ENCODE data around the gene HDAC4. TPM values are rescaled to one million over a fixed set of nuclear protein-coding genes. Genes with fewer than 3 reads are reported as not detected.
A peak's percentile ranks its signal among the peaks of the same experiment; 100 is the strongest.

Gene HDAC4
- total RNA-seq, 1 experiment from 2014 or later = 32.0 TPM

DNA sequence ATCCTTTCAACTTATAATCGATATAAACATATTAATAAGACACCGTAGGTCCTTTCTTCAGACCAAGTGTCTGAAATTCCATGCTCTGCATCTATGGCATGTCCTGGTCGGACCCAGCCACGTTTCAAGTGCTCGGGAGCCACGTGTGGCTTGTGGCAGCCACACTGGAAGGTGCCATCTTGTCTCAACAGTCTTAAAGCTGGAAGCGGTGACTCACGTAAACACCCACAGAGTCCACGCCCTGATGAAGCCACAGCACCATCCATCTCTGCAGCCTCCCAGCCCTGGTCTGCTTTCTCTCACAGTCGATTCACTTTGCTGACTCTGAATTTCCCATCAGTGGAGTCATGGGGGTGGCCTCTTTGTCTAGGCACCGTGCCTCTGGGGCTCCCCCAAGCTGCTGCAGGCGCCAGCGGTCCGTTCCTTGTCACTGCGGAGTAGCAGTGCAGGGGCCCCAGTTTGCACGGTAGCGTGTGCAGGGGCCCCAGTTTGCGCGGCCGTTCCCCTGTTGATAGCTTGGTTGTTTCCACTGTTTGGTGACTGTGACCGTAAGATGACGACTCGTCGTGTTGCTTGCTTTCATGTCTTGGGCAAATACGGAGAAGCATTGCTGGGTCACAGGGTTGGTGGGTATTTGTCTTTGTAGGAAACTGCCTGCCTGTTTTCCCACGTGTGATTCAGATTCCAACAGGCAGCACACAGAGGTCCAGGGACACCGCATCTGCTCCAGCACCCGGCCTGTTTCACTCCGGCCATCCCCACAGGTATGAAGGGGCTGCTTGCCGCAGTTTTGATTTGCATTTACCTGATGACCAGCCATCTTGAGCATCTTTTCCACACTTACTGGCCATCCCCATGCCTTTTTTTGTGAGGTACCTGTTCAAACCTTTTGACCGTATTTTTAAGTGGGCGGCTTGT lies 240.3 kb downstream of the HDAC4 start:
- Histone ChIP-seq H3K14ac (ENCODE audit: insufficient read depth, low read length) (no peak overlapping the region), H3K18ac (ENCODE audit: insufficient read length, low read depth, low read length) (no peak overlapping the region), H3K23ac (ENCODE audit: insufficient read length, low read depth, low read length) (no peak overlapping the region), H2BK5ac (ENCODE audit: insufficient read length, low read length) (no peak overlapping the region), H2BK20ac (ENCODE audit: low read depth, low read length, poor library complexity, severe bottlenecking) (no peak overlapping the region), H3K4ac (ENCODE audit: low read depth, low read length) (no peak overlapping the region), H3K9me3 (ENCODE audit: control insufficient read depth, low read depth, low read length) (no peaks in the 10 kb centered on the region), H2BK15ac (ENCODE audit: low read depth, low read length) (no peak overlapping the region), H3T11ph (ENCODE audit: low read length) (no peak overlapping the region), H2BK12ac (ENCODE audit: insufficient read length, low read depth, low read length) (no peak overlapping the region), H4K20me1 (ENCODE audit: control insufficient read depth, insufficient read depth, insufficient read length) (peaks cover 3% of the 10 kb centered on the region), H3K27me3 (ENCODE audit: insufficient read depth, low read length) (no peaks in the 10 kb centered on the region), H3K56ac (ENCODE audit: insufficient read length, low read depth, low read length) (no peak overlapping the region), H3K9ac (ENCODE audit: extremely low read depth, insufficient read length, low read length) (no peak overlapping the region), H2AK5ac (ENCODE audit: insufficient read length, low read length) (no peak overlapping the region), H3K4me2 (ENCODE audit: insufficient read depth, insufficient read length, low read length) (no peak overlapping the region), H4K8ac (replicated peaks; ENCODE audit: insufficient read length, low read depth, low read length) (no peak overlapping the region), H2BK120ac (ENCODE audit: low read depth, low read length, poor library complexity, severe bottlenecking) (no peak overlapping the region), H4K5ac (ENCODE audit: insufficient read length, low read depth, low read length) (no peak overlapping the region), H3K23me2 (ENCODE audit: insufficient read length, low read depth, low read length, poor library complexity, severe bottlenecking) (no peaks in the 10 kb centered on the region), H3K79me2 (ENCODE audit: insufficient read depth, low read length) (no peaks in the 10 kb centered on the region), H2AFZ (ENCODE audit: low read length) (no peak overlapping the region), H3K79me1 (ENCODE audit: insufficient read depth, low read depth, low read length, poor library complexity, severe bottlenecking) (no peaks in the 10 kb centered on the region), H4K91ac (ENCODE audit: insufficient read length, low read depth, low read length) (no peak overlapping the region), H3K4me1 (ENCODE audit: insufficient read depth, low read length) (no peaks in the 10 kb centered on the region), H3K27ac (ENCODE audit: insufficient read length, low read depth, low read length) (no peak overlapping the region)
- DNase-seq = peak; percentile 17
- TF ChIP-seq, protein P1, sequence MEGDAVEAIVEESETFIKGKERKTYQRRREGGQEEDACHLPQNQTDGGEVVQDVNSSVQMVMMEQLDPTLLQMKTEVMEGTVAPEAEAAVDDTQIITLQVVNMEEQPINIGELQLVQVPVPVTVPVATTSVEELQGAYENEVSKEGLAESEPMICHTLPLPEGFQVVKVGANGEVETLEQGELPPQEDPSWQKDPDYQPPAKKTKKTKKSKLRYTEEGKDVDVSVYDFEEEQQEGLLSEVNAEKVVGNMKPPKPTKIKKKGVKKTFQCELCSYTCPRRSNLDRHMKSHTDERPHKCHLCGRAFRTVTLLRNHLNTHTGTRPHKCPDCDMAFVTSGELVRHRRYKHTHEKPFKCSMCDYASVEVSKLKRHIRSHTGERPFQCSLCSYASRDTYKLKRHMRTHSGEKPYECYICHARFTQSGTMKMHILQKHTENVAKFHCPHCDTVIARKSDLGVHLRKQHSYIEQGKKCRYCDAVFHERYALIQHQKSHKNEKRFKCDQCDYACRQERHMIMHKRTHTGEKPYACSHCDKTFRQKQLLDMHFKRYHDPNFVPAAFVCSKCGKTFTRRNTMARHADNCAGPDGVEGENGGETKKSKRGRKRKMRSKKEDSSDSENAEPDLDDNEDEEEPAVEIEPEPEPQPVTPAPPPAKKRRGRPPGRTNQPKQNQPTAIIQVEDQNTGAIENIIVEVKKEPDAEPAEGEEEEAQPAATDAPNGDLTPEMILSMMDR (conservative IDR thresholded peaks at IDR 0.05) = no peak
- Mint-ChIP-seq H3K27ac (no peak overlapping the region), H3K4me3 (no peak overlapping the region), H3K27me3 (ENCODE audit: low read depth) (no peaks in the 10 kb centered on the region), H3K4me1 (peaks cover 0 to 8% of the 10 kb centered on the region in 2 experiments; a peak in 3 of 4 replicates), H3K36me3 (ENCODE audit: insufficient read depth in 1 of 3, low read depth in 3 of 3) (peaks cover 29 to 40% (median 36%) of the 10 kb centered on the region in 3 experiments; a peak in 6 of 7 replicates), H3K9me3 (no peaks in the 10 kb centered on the region; a peak in 1 of 5 replicates)
- 100% methylated on average over 1 of the region's 32 CpGs for WGBS (ENCODE audit: extremely low coverage, insufficient read length, low lambda C conversion rate)
